Cardiac muscle cell (in vitro differentiated cells and primary cell): ENCODE measurements around the gene CAPS. TPM values are rescaled to one million over a fixed set of nuclear protein-coding genes. Genes with fewer than 3 reads are reported as not detected.

Source experiments
- DNase-seq, 2 donors: peaks; one replicate each; pipeline versions ENCODE4 v3.0.0 to v3.0.0-alpha.2; 2010 to 2017; ENCODE audit warnings: low read depth in 1 of 2, low spot score in 1 of 2
- H3K27ac ChIP-seq: fragments of 200-600 bp; sonication (generic); 2 replicates; pipeline ENCODE4 v1.5.1; 2016
- H3K27me3 ChIP-seq: fragments of 200-600 bp; sonication (generic); 2 replicates; pipeline ENCODE4 v1.6.0; 2016; ENCODE audit warnings: control low read depth
- H3K36me3 ChIP-seq: fragments of 200-600 bp; sonication (generic); 2 replicates; pipeline ENCODE4 v1.5.1; 2016; ENCODE audit warnings: control low read depth
- H3K4me1 ChIP-seq: fragments of 200-600 bp; sonication (generic); 2 replicates; pipeline ENCODE4 v1.8.1; 2017; ENCODE audit warnings: low read depth, mild to moderate bottlenecking, mixed run types
- H3K4me3 ChIP-seq: fragments of 200-600 bp; sonication (generic); 2 replicates; pipeline ENCODE4 v1.5.1; 2016; ENCODE audit warnings: mild to moderate bottlenecking
- H3K9me3 ChIP-seq: fragments of 200-600 bp; sonication (generic); 2 replicates; pipeline ENCODE4 v1.5.1; 2017; ENCODE audit warnings: low read depth, mild to moderate bottlenecking, control low read depth
- polyA plus RNA-seq: library from polyadenylated mRNA; unstranded; fragments of >200 nt; fragmentation: Nextera tagmentation; extraction: Ambion mirVana; gene quantifications from 2 replicates; pipeline ENCODE4 v1.2.1, GENCODE V29; 2016
- total RNA-seq: library from RNA; depleted of rRNA; stranded (reverse); fragments of >200 nt; gene quantifications from 2 replicates; pipeline ENCODE4 v1.2.3, GENCODE V29; 2016
- TF ChIP-seq, protein P1 (sequence below): IDR thresholded peaks from 2 replicates; pipeline ENCODE4 v1.5.1; 2012; ENCODE audit warnings: low read depth, mild to moderate bottlenecking, low read length

Gene CAPS
- total and polyA plus RNA-seq, 2 experiments from 2014 or later, result 14.1 to 23.6 TPM

DNA sequence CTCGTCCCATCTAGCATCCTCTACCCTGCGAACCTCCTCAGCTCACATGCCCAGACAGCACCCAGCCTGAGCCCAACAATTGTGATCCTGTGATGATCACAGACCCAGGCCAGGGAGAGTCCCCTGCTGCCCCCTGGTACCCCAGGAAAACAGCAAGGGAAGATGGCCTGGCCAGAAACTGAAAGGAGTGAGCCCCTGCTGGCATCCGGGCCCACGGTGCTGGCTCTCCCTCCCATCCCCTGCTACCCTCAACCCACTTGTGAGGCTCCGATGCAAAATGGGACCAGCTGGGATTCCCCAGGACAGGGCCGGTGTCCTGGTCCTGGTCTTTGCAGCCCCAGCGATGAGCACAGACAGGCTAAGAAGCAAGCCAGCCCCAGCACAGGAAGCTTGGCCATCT lies 49.8 kb downstream of the CAPS start:
- Histone ChIP-seq H3K4me1 (peaks cover 71% of the 10 kb centered on the region), H3K27ac (peak overlapping the region; percentile 94), H3K27me3 (no peaks in the 10 kb centered on the region), H3K36me3 (no peaks in the 10 kb centered on the region), H3K4me3 (no peak overlapping the region), H3K9me3 (no peaks in the 10 kb centered on the region)
- TF ChIP-seq, protein P1, sequence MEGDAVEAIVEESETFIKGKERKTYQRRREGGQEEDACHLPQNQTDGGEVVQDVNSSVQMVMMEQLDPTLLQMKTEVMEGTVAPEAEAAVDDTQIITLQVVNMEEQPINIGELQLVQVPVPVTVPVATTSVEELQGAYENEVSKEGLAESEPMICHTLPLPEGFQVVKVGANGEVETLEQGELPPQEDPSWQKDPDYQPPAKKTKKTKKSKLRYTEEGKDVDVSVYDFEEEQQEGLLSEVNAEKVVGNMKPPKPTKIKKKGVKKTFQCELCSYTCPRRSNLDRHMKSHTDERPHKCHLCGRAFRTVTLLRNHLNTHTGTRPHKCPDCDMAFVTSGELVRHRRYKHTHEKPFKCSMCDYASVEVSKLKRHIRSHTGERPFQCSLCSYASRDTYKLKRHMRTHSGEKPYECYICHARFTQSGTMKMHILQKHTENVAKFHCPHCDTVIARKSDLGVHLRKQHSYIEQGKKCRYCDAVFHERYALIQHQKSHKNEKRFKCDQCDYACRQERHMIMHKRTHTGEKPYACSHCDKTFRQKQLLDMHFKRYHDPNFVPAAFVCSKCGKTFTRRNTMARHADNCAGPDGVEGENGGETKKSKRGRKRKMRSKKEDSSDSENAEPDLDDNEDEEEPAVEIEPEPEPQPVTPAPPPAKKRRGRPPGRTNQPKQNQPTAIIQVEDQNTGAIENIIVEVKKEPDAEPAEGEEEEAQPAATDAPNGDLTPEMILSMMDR, result no peak
- DNase-seq, result no peak

DNA sequence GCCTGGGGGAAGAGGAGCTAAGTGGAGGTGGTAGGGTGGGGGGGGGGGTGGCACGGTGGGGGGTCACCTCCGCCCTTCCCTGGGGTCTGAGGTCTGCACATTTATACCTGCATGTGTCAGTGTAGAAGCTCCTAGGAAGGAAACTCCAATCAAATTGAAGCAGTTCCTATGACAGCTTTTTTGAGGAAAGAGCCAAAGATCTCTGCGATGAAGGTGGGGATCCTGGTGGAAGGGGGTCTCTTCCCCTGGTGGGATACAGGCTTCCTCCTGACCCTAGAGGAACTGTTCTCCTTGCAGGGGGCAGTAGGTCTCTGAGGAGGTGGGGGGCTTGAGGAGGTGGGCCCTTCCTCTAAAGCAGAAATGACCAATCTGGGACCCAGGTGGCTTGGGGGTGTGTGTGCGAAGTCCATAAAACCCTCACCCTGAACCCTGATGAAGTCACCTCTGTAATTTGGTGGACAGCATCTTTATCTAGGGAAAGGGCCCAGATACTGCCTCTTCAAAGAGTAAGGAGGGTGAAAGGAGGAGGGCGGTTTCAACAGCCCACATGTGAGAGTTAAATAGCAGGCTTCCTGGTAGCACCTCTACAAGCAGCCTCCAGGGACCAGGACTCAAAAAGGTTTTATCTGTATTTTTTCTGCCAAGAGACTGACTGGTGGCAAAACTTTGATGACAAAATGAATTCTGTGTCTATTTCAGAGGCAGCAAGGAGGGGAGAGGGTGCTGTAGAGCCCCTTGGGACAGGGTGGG lies 50.9 kb downstream of the CAPS start:
- Histone ChIP-seq H3K4me1 (peaks cover 60% of the 10 kb centered on the region), H3K36me3 (no peaks in the 10 kb centered on the region), H3K27ac (peak overlapping the region; percentile 94), H3K4me3 (no peak overlapping the region), H3K9me3 (no peaks in the 10 kb centered on the region), H3K27me3 (no peaks in the 10 kb centered on the region)
- no peak for DNase-seq
- TF ChIP-seq, protein P1, result no peak

Other genes starting within 250 kb of the CAPS start
- 59.1 and 90.7 TPM in 2 replicates for gene MICOS13, start 233.7 kb upstream of the CAPS start, total RNA-seq
- 134 and 173 TPM in 2 replicates for gene MICOS13, start 233.7 kb upstream of the CAPS start, polyA plus RNA-seq
- 62.5 and 80.5 TPM in 2 replicates for gene HSD11B1L, start 233.2 kb upstream of the CAPS start, total RNA-seq
- gene HSD11B1L, start 233.2 kb upstream of the CAPS start, polyA plus RNA-seq, result 60.1 and 61.9 TPM in 2 replicates
- gene RPL36, start 224.0 kb upstream of the CAPS start, total RNA-seq, result 829 and 1,053 TPM in 2 replicates
- gene RPL36, start 224.0 kb upstream of the CAPS start, polyA plus RNA-seq, result 982 and 1,206 TPM in 2 replicates
- 125 and 151 TPM in 2 replicates for gene LONP1, start 194.1 kb upstream of the CAPS start, total RNA-seq
- gene LONP1, start 194.1 kb upstream of the CAPS start, polyA plus RNA-seq, result 110 TPM in 2 replicates
- 0.11 TPM in 1 of 2 replicates, not detected in the other for gene CATSPERD, start 193.6 kb upstream of the CAPS start, total RNA-seq
- gene CATSPERD, start 193.6 kb upstream of the CAPS start, polyA plus RNA-seq, result not detected in 2 replicates
- gene PRR22, start 129.5 kb upstream of the CAPS start, total RNA-seq, result 3.6 and 4.9 TPM in 2 replicates
- gene PRR22, start 129.5 kb upstream of the CAPS start, polyA plus RNA-seq, result 1.9 and 9.7 TPM in 2 replicates
- 40.9 and 43.4 TPM in 2 replicates for gene DUS3L, start 123.1 kb upstream of the CAPS start, total RNA-seq
- gene DUS3L, start 123.1 kb upstream of the CAPS start, polyA plus RNA-seq, result 25.0 and 39.1 TPM in 2 replicates
- 28.2 and 36.1 TPM in 2 replicates for gene NRTN, start 109.2 kb upstream of the CAPS start, total RNA-seq
- 68.2 and 85.8 TPM in 2 replicates for gene NRTN, start 109.2 kb upstream of the CAPS start, polyA plus RNA-seq
- gene FUT6, start 74.6 kb upstream of the CAPS start, total RNA-seq, result 0.42 TPM in 1 of 2 replicates, not detected in the other
- gene FUT6, start 74.6 kb upstream of the CAPS start, polyA plus RNA-seq, result not detected in 2 replicates
- gene FUT3, start 62.8 kb upstream of the CAPS start, total RNA-seq, result 0.14 and 3.8 TPM in 2 replicates
- gene FUT3, start 62.8 kb upstream of the CAPS start, polyA plus RNA-seq, result 0.92 TPM in 1 of 2 replicates, not detected in the other
- 1.5 TPM in 1 of 2 replicates, not detected in the other for gene FUT5, start 43.7 kb upstream of the CAPS start, total RNA-seq
- gene FUT5, start 43.7 kb upstream of the CAPS start, polyA plus RNA-seq, result 8.9 TPM in 1 of 2 replicates, not detected in the other
- 295 and 485 TPM in 2 replicates for gene NDUFA11, start 10.5 kb upstream of the CAPS start, total RNA-seq
- 738 and 760 TPM in 2 replicates for gene NDUFA11, start 10.5 kb upstream of the CAPS start, polyA plus RNA-seq
- gene VMAC, start 9.4 kb upstream of the CAPS start, total RNA-seq, result 13.0 and 23.1 TPM in 2 replicates
- 3.9 and 6.2 TPM in 2 replicates for gene VMAC, start 9.4 kb upstream of the CAPS start, polyA plus RNA-seq
- gene RANBP3, start 63.9 kb downstream of the CAPS start, total RNA-seq, result 102 and 108 TPM in 2 replicates
- 17.7 and 18.3 TPM in 2 replicates for gene RANBP3, start 63.9 kb downstream of the CAPS start, polyA plus RNA-seq
- 2.9 and 3.0 TPM in 2 replicates for gene RFX2, start 196.2 kb downstream of the CAPS start, total RNA-seq
- 3.9 and 7.7 TPM in 2 replicates for gene RFX2, start 196.2 kb downstream of the CAPS start, polyA plus RNA-seq
- not detected in 2 replicates for gene ACSBG2, start 221.4 kb downstream of the CAPS start, total RNA-seq
- 0.21 TPM in 1 of 2 replicates, not detected in the other for gene ACSBG2, start 221.4 kb downstream of the CAPS start, polyA plus RNA-seq